Gastroesophageal sphincter (tissue), 3 donors: ENCODE measurements around the gene IL2RG.

Source experiments
- EP300 ChIP-seq: sonication (generic); formaldehyde crosslinking; IDR thresholded peaks from one replicate; pipeline ENCODE4 v1.6.1; 2017; ENCODE audit warnings: antibody characterized with exemption, mild to moderate bottlenecking
- POLR2A ChIP-seq, 2 donors: fragments of 450-650 bp; IDR thresholded peaks; one replicate each; pipeline ENCODE4 v1.6.1; 2017; ENCODE audit warnings: antibody characterized with exemption in 2 of 2, mild to moderate bottlenecking in 2 of 2, moderate library complexity in 1 of 2
- POLR2AphosphoS5 ChIP-seq: sonication (generic); formaldehyde crosslinking; IDR thresholded peaks from one replicate; pipeline ENCODE4 v1.6.1; 2017; ENCODE audit warnings: antibody characterized with exemption
- TF ChIP-seq, protein P1 (sequence below), 4 experiments: fragments of 200-600 bp in 2 of 4; fragments of 450-650 bp in 2 of 4; sonication (generic) in 1 of 4; IDR thresholded peaks; one replicate each; pipeline ENCODE4 v1.5.1; 2017 to 2019; ENCODE audit warnings: antibody characterized with exemption in 4 of 4, mild to moderate bottlenecking in 2 of 4, moderate library complexity in 2 of 4

DNA sequence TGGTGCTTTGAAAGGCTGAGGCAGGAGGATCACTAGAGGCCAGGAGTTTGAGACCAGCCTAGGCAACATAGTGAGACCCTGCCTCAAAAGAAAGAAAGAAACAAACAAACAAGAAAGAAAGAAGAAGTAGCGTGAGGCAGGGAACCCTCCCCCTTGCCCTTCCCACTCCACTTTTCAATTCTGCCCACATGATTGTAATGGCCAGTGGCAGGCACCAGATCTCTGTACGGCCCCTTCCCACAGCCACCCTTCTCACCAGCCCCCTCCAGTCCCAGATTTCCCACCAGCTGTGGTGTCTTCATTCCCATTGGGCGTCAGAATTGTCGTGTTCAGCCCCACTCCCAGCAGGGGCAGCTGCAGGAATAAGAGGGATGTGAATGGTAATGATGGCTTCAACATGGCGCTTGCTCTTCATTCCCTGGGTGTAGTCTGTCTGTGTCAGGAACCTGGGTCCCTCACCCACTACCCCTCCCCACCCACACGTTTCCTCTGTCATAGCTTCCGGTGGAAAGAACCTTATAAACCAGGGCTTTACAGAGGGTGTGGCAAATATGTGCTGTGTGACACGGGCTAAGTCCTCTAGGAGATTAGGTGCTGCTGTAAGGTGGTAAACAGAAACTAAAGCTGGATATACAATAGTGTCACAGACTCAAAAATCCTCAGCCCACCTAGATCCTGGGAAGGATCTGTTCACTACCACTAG is at the start of gene IL2RG:
- TF ChIP-seq EP300 (no peak), POLR2A (IDR thresholded peaks at IDR 0.05) (no peak), POLR2AphosphoS5 (no peak)
- TF ChIP-seq, protein P1, sequence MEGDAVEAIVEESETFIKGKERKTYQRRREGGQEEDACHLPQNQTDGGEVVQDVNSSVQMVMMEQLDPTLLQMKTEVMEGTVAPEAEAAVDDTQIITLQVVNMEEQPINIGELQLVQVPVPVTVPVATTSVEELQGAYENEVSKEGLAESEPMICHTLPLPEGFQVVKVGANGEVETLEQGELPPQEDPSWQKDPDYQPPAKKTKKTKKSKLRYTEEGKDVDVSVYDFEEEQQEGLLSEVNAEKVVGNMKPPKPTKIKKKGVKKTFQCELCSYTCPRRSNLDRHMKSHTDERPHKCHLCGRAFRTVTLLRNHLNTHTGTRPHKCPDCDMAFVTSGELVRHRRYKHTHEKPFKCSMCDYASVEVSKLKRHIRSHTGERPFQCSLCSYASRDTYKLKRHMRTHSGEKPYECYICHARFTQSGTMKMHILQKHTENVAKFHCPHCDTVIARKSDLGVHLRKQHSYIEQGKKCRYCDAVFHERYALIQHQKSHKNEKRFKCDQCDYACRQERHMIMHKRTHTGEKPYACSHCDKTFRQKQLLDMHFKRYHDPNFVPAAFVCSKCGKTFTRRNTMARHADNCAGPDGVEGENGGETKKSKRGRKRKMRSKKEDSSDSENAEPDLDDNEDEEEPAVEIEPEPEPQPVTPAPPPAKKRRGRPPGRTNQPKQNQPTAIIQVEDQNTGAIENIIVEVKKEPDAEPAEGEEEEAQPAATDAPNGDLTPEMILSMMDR (IDR thresholded peaks at IDR 0.05): no peak
